ENCODE data around the gene DEPDC4. TPM values are rescaled to one million over a fixed set of nuclear protein-coding genes. Genes with fewer than 3 reads are reported as not detected.

Gene DEPDC4
- total RNA-seq = 0.46 and 1.1 TPM in 2 replicates

GRCh38 chr12:100266835-100267602, at the start of gene DEPDC4, which contains the start of gene SCYL2:
Gene DEPDC4 (minus strand): TSS chr12:100267079. CDS start chr12:100267076, 3 bp downstream.
Gene SCYL2 (plus strand): TSS chr12:100267177. CDS start chr12:100282971, 15,794 bp downstream.

GRCh38 chr12:100200463-100201181, 66.3 kb downstream of the DEPDC4 start, which contains the start of gene ACTR6:
Gene ACTR6 (plus strand): TSS chr12:100200815. CDS start chr12:100200852, 37 bp downstream.

Other genes starting within 250 kb of the DEPDC4 start
- gene BLTP3B, start 124.2 kb downstream of the DEPDC4 start, total RNA-seq = 41.7 and 58.5 TPM in 2 replicates
- 10.5 and 15.6 TPM in 2 replicates for gene ACTR6, start 66.3 kb downstream of the DEPDC4 start, total RNA-seq
- 32.1 and 36.2 TPM in 2 replicates for gene SCYL2, start 98 bp upstream of the DEPDC4 start, total RNA-seq
- gene SLC17A8, start 90.0 kb upstream of the DEPDC4 start, total RNA-seq = not detected in 2 replicates
- gene NR1H4, start 206.8 kb upstream of the DEPDC4 start, total RNA-seq = 0.23 TPM in 1 of 2 replicates, not detected in the other